Posterior cingulate gyrus (tissue), 11 donors: Measurements from ENCODE around the gene DYNLRB1.
"Not testable (repeated sequence)": the region's sequence is repeated elsewhere in the genome, so short reads cannot be mapped to it uniquely, and the experiment has no call there.

Experiments used
- DNase-seq, 10 donors: peaks; one replicate each; pipeline versions ENCODE4 v3.0.0 to v3.0.0-alpha.2; 2020 to 2021; ENCODE audit warnings: mixed read lengths in 3 of 10
- intact Hi-C: fragments of 100-400 bp; cut with DNase I; formaldehyde crosslinking; loops from one replicate; pipeline ENCODE4 v1.15.1; 2023

DYNLRB1 gene

GRCh38 chr20:34510575-34510974 lies 5.6 kb upstream of the DYNLRB1 start:
- no peak for DNase-seq
- intact Hi-C loops = no loop called here

- intact Hi-C loops = no loop called here
- no peak for DNase-seq
Measured at GRCh38 chr20:34511891-34512265, 4.3 kb upstream of the DYNLRB1 start.

DNA sequence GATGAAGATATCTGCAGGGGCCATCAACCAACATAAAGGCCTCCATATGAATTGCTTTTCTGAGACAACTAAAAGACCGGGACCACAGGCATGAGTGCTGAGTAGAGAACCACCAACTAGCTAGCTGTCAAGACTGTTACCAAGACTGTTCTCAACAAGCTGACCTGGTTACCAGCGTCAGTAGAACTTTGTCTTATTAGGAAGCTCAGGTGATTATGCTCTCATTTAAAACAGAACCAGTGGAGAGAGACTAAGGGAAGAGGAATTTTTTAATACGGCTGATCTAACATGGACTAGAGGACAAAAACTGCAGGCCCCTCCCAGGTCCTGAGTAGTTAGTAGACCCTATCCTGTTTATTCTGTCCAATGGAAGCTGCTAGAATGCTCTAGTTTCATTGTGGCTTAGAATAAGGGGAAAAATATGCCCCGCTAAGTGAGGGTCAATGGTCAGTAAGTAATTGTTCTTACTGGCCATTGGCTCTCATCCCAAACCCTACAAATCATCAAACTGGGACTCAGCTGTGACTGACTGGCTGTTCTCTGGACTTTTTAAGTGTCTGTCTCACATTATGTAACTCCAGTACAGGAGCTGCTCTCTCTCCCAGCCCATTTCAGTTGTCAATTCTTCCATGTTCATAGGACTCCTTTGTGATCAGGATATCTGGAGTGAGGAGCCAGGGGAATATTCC lies 3.8 kb upstream of the DYNLRB1 start:
- intact Hi-C loops = no loop called here
- no peak for DNase-seq

DNA sequence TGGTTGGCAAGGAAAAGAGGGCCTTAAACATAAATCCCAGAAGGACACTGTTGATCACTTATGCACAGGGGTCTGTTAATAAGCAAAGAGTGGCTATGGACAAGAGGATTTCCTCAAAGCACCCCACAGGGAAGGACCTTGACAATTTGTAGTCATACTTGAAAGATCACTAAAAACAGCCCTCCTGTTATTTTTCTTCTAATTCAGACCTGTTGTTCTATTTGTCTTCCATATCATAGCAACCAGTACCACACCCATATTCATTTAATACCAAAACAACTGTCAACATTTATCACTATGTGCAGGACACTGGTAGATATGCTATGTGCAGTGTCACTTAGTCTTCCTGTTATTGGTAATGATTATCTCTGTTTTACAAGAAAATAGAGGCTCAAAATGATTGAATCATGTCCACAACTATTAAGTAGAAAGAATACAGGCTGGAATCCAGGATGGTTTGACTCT lies 3.2 kb upstream of the DYNLRB1 start:
- intact Hi-C loops = no loop called here

DNA sequence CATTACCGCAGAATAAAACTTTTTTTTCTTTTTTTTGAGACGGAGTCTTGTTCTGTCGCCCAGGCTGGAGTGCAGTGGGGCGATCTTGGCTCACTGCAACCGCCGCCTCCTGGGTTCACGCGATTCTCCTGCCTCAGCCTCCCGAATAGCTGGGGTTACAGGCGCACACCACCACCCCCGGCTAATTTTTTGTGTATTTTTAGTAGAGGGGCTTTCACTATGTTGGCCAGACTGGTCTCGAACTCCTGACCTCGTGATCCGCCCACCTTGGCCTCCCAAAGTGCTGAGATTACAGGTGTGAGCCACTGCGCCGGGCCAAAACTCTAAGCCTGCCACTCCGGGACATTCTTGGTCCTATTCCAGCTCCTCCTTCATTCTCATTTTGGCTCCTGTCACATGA lies 2.2 kb upstream of the DYNLRB1 start:
- DNase-seq, intact Hi-C loops: not testable (repeated sequence)

More for the DNA sequence above, 3.2 kb upstream of the DYNLRB1 start:
- DNase-seq = no peak

DNA sequence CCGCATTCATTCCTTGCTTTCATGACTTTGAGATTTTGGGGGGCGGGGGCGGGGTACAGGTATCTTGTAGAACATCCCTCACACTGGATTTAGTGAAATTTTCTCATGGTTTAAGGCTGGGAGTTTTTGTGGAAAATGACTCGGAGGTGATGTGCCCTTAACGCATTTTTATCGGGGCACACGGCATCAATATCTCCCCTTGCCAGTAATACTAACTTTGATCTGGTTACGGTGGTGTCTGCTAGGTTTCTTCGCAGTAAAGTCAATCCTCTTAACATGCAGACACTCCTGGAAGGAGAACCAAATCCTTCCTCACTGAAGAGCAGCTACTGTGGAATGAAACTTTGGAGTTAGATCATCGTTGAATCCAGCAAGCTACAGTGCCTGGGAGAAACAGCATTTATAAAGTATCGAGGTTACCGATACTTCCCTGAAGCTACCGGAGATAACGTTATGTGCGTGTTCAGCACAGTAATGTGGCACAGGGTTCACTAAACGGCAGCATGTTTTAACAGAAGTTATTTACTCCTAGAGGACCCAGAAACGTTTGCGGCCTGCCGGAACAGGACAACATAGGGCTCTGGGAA lies 1.2 kb upstream of the DYNLRB1 start:
- intact Hi-C loops = loop anchor here (5.0 kb wide), 1 partner anchor 148 kb away; no protein-coding TSS in a partner anchor

DNA sequence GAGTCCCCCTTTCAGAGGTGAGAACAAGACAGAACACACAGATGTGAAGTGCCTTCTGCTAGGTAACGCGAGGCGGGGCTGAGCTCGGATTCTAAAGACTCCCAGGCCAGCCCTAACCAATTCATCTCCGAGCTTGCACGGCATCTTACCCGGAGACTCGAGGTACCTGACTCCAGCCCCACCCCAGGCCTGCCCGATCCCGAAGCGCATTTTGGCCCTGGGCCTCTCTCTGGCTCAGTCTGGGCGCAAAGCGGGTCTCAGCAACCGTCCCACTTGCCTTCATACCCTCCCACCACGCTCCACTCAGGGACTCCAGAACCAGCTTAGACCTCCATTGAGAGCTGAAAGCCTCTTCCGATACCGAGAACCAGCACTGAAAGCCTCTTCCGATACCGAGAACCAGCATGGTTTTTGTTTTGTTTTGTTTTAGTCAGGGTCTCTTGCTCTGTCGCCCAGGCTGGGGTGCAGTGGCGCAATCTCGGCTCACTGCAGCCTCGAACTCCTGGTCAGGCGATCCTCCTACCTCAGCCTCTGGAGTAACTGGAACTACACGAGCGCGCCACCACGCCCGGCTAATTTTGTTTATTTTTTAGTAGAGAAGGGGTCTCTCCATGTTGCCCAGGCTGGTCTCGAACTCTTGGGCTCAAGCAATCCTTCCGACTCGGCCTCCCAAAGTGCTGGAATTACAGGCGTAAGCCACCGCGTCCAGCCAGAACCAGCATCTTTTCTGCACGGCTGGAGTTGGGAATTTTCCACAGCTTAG lies 557 bp upstream of the DYNLRB1 start:
- DNase-seq = peak in 8 of 10 donors; percentile 46 to 95 (median 68)
- intact Hi-C loops = loop anchor here (5.0 kb wide), 1 partner anchor 148 kb away; no protein-coding TSS in a partner anchor

More for the DNA sequence above, 1.2 kb upstream of the DYNLRB1 start:
- DNase-seq = no peak

GRCh38 chr20:34517114-34517505 lies 888 bp downstream of the DYNLRB1 start:
- DNase-seq = no peak
- intact Hi-C loops = loop anchor here (5.0 kb wide), 1 partner anchor 150 kb away; no protein-coding TSS in a partner anchor

DNA sequence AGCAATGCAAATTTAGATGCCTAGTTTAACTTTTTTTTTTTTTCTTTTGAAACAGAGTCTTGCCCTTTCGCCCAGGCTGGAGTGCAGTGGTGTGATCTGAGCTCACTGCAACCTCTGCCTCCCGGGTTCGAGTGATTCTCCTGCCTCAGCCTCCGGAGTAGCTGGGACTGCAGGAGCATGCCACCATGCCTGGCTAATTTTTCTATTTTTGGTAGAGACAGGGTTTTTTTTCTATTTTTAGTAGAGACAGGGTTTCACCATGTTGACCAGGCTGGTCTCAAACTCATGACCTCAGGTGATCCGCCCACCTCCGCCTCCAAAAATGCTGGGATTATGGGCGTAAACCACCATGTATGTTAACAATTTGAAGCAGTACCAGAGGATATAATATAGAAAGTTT lies 2.6 kb downstream of the DYNLRB1 start:
- DNase-seq = not testable (repeated sequence)
- intact Hi-C loops = loop anchor here (5.0 kb wide), 1 partner anchor 152 kb away; no protein-coding TSS in a partner anchor

DNA sequence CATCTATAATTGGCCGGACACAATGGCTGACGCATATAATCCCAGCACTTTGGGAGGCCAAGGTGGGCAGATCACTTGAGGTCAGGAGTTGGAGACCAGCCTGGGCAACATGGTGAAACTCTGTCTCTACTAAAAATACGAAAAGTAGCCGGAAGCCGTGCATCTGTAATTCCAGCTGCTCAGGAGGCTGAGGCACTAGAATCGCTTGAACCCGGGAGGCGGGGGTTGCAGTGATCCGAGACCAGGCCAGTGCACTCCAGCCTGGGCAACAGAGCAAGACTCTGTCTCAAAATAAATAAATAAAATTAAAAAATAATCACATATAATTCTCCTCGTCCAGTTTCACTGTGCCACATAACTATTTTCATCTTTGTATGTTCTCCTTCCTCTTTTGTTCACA lies 3.6 kb downstream of the DYNLRB1 start:
- not testable (repeated sequence) for DNase-seq
- intact Hi-C loops = loop anchor here (5.0 kb wide), 2 partner anchors 153 to 208 kb away; no protein-coding TSS in a partner anchor

GRCh38 chr20:34522969-34523871 lies 7.0 kb downstream of the DYNLRB1 start:
- intact Hi-C loops = loop anchor here (5.0 kb wide), 1 partner anchor 211 kb away; no protein-coding TSS in a partner anchor
- DNase-seq = peak in 7 of 10 donors; percentile 50 to 94 (median 57)

DNA sequence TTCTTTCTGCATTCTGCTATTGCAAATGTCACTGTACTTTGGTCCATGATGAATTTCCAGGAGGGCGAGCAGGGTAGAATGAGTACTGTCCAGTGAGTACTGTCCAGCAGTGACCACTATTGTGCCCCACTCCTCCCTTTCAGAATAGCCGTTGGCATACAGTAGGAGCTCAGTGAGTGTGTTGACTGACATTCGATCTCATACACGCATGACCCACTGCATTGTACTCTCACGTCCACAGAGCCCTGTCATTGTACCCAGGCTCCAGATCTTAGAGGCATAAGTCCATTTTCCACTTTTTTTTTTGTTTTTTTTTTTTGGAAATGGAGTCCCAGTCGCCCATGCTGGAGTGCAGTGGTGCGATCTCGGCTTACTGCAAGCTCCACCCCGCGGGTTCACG lies 8.2 kb downstream of the DYNLRB1 start:
- no peak for DNase-seq
- intact Hi-C loops = loop anchor here (5.0 kb wide), 1 partner anchor 212 kb away; no protein-coding TSS in a partner anchor

- no peak for DNase-seq
- intact Hi-C loops = no loop called here
Measured at GRCh38 chr20:34525342-34525708, 9.1 kb downstream of the DYNLRB1 start.

DNA sequence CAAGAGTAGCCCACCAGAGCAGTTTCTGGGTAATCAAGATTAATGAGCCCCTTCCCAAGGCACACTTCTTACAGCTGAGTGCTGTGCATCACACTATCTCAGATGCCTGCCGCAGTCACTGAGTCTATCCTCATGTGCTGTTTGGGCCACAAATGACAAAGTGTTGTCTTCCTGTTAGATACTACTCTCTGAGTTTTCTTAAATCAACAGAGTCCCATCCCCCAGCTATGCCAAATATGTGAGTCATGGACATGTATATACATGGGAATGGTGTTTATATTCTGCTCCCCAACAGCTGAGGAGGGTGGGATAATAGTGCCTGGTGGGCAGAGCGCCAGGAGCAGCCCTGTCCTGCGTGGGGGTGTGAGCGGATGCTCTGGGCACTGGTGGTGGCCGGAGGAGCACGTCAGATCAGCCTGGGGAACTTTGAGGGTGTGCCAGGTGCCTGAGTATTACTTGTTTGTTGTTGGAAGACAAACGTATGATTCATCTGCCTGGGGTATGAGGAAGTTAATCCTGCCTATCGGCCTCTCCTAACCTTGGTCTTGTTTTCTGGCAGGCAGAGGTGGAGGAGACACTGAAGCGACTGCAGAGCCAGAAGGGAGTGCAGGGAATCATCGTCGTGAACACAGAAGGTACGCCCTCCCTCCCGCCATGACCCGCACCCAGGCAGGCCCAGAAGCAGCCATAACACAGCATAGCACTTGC lies 9.6 kb downstream of the DYNLRB1 start:
- peak in 5 of 10 donors; percentile 22 to 85 (median 49) for DNase-seq

DNA sequence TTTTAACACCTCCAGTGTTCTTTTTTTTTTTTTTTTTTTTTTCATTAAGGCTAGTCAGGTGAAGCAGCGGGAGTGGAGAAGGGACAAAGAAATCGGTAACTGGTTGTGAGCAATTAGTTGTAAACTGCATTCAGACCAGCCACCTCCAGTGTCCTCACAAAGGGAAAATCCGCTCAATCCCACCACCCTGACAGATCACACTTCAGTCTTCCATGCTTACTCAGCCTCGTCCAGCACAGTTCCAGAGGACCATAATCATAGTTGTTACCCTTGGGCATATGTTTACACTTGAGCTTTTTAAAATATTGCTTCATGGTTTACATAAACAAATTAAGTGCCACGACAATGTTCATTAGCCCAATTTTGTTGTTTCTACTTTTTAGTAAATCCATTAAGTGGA lies 10.2 kb downstream of the DYNLRB1 start:
- no peak for DNase-seq
- intact Hi-C loops = no loop called here

More for the DNA sequence above, 9.6 kb downstream of the DYNLRB1 start:
- intact Hi-C loops = no loop called here

- DNase-seq = no peak
- intact Hi-C loops = no loop called here
Measured at GRCh38 chr20:34527016-34527415, 10.8 kb downstream of the DYNLRB1 start.

- intact Hi-C loops = no loop called here
- DNase-seq = peak in 6 of 10 donors; percentile 38 to 91 (median 60)
Measured at GRCh38 chr20:34528921-34529297, 12.7 kb downstream of the DYNLRB1 start.

GRCh38 chr20:34529742-34530141 lies 13.5 kb downstream of the DYNLRB1 start:
- intact Hi-C loops = no loop called here
- peak in 1 of 10 donors; percentile 69 for DNase-seq

DNA sequence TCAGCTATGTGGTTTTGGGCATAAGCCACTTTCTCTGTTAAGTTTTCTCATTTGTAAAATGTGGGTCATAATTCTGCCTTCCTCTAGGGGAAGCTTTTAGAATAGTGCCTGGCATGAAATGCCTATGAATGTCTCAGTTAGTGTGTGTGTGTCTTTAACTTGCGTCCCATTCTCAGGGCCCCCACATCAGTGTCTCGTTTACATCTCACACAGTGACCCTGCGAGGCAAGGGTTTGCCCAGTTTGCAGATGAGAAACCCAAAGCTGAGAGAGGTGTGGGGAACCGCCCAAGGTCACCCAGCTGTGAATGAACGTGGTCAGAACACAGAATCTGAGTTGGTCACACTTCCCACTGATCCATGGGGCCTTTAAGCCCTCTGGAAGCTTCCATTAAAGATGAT lies 14.1 kb downstream of the DYNLRB1 start:
- DNase-seq = peak in 1 of 10 donors; percentile 52
- intact Hi-C loops = no loop called here
